ENCODE data around the gene CKLF.

DNA sequence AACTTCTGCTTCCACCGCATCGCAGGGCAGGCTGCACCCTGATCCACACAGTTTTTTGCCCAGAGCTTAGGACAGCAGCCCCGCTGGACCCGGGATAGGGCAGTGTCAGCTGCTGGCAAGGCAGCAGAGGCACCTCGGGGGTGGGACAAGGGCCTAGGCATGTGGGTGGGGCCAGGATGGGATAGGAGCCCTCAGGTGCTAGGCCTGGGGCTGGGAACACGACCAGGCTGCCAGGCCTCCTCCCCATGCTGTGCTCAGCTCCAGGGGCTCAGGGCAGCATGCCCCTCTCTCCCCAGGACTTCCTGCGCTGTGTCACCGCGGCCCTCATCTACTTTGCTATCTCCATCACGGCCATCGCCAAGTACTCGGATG, 56.7 kb downstream of the CKLF start:
- no peak for TF ChIP-seq CTCF (IDR thresholded peaks at IDR 0.05)
- TF ChIP-seq, protein P1, sequence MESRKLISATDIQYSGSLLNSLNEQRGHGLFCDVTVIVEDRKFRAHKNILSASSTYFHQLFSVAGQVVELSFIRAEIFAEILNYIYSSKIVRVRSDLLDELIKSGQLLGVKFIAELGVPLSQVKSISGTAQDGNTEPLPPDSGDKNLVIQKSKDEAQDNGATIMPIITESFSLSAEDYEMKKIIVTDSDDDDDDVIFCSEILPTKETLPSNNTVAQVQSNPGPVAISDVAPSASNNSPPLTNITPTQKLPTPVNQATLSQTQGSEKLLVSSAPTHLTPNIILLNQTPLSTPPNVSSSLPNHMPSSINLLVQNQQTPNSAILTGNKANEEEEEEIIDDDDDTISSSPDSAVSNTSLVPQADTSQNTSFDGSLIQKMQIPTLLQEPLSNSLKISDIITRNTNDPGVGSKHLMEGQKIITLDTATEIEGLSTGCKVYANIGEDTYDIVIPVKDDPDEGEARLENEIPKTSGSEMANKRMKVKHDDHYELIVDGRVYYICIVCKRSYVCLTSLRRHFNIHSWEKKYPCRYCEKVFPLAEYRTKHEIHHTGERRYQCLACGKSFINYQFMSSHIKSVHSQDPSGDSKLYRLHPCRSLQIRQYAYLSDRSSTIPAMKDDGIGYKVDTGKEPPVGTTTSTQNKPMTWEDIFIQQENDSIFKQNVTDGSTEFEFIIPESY (IDR thresholded peaks at IDR 0.05; ENCODE audit: borderline replicate concordance, low read depth), result no peak
- TF ChIP-seq MAX (IDR thresholded peaks at IDR 0.05; ENCODE audit: low read depth), result no peak
- TF ChIP-seq MEF2A (IDR thresholded peaks at IDR 0.05; ENCODE audit: borderline replicate concordance, low read depth), result no peak
- no peak for TF ChIP-seq TAF1 (IDR thresholded peaks at IDR 0.05; ENCODE audit: borderline replicate concordance, low read depth, low read length)
- TF ChIP-seq ELF1 (IDR thresholded peaks at IDR 0.05), result no peak
- no peak for TF ChIP-seq EZH2phosphoT487 (IDR thresholded peaks at IDR 0.05; ENCODE audit: borderline replicate concordance, low read depth)
- no peak for TF ChIP-seq SMC3 (IDR thresholded peaks at IDR 0.05; ENCODE audit: low read depth, low read length)
- TF ChIP-seq RFX5 (IDR thresholded peaks at IDR 0.05; ENCODE audit: low read length), result no peak
- TF ChIP-seq POLR2AphosphoS5 (IDR thresholded peaks at IDR 0.05; ENCODE audit: low read depth, low read length), result no peak
- TF ChIP-seq EP300 (IDR thresholded peaks at IDR 0.05; ENCODE audit: borderline replicate concordance in 1 of 2, low read depth in 1 of 2, low read length in 1 of 2), result no peak
- no peak for TF ChIP-seq REST (IDR thresholded peaks at IDR 0.05; ENCODE audit: low read depth, low read length)
- no peak for TF ChIP-seq GABPA (IDR thresholded peaks at IDR 0.05; ENCODE audit: low read depth)

Measured in SK-N-SH (cell line).